T-helper 1 cell treated with Interleukin-12 subunit alpha and Interleukin-12 subunit beta and Interleukin-4 antibody, amounts not matched to agents 30 μg/mL and 1 μg/mL, for 36 hours (primary cell): ENCODE results near the gene OMA1.

Source experiments
- H3K27ac Mint-ChIP-seq: one replicate; pipeline ENCODE4 v1.8.0; 2021; ENCODE audit warnings: mild to moderate bottlenecking, mixed read lengths
- H3K27me3 Mint-ChIP-seq: one replicate; pipeline ENCODE4 v1.8.0; 2021; ENCODE audit warnings: low read depth, mixed read lengths
- H3K36me3 Mint-ChIP-seq: one replicate; pipeline ENCODE4 v1.8.0; 2021; ENCODE audit warnings: low read depth, mixed read lengths
- H3K4me1 Mint-ChIP-seq: one replicate; pipeline ENCODE4 v1.8.0; 2021; ENCODE audit warnings: low read depth, mixed read lengths
- H3K4me3 Mint-ChIP-seq: one replicate; pipeline ENCODE4 v1.8.0; 2021; ENCODE audit warnings: mild to moderate bottlenecking, moderate library complexity, mixed read lengths
- H3K9me3 Mint-ChIP-seq: one replicate; pipeline ENCODE4 v1.8.0; 2021; ENCODE audit warnings: mixed read lengths

OMA1 gene

DNA sequence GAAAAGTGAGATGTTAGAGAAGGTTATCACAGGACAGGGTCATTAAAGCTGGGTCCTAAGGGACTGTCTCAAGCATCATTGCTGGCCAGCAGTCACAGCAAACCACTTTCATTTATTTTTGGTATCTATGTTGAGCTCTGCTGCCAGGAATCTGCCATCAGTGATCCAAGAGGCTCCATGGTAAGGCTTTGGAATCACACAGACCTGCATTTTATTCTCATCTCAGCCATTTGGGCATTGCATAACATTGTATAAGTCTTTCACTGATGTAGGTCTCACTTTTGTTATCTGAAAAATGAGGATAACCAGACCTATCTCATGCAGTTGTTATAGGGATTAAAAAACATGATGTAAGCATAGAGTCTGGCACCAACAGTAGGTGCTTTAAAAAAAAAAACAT lies 77.5 kb downstream of the OMA1 start:
- H3K27ac Mint-ChIP-seq, result no peak overlapping the region
- no peaks in the 10 kb centered on the region for H3K4me1 Mint-ChIP-seq
- H3K9me3 Mint-ChIP-seq, result no peaks in the 10 kb centered on the region
- no peaks in the 10 kb centered on the region for H3K27me3 Mint-ChIP-seq
- H3K4me3 Mint-ChIP-seq, result no peak overlapping the region
- no peaks in the 10 kb centered on the region for H3K36me3 Mint-ChIP-seq

DNA sequence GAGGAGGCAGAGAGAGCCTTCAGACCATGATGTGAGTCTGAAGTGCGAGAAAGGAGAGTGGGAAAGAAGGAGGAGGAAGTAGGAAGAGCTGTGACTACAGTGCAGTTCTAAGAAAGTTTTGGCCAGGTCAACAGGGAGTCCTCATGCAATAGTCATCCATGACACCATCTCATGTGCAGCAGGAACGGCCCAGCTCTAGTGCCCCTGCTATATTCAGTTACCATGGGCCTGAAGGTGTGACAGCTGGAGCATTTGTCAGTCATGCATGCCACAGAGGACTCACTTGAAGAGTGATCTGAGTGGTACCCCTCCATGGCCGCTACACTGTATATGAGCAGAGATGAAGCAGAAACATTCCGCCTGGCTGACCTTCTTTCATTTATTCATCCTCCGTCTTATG lies 77.9 kb downstream of the OMA1 start:
- Mint-ChIP-seq H3K9me3 (no peaks in the 10 kb centered on the region), H3K27me3 (no peaks in the 10 kb centered on the region), H3K27ac (no peak overlapping the region), H3K4me1 (no peaks in the 10 kb centered on the region), H3K36me3 (no peaks in the 10 kb centered on the region), H3K4me3 (no peak overlapping the region)

DNA sequence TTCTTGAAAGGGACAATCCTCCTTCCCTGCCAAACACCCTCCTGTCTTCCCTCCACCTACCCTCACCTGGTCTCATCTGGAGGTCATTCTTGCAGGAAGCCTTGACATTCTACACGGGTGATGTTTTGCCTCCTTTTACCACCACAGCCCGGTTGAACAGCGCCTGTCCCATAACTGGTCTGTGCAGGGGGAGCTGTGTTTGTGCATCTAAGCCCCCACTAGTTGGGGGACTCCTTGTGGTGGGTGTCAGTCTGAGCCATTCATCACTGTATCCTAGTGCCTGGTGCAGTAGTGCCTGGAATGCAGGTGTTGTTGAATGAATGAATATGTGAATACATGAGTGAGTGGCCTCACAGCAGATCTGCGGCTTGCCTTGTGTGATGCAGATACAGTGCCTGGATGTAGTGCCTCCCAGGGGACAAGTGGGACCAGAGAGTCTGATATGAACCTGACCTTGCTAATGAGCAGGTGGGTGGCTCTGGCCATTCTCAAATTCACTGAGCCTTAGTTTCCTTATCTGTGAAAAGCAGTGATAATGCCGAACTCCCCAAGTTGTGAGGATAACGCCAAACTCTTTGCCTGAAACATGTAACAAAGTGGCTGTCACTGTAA lies 79.8 kb downstream of the OMA1 start:
- Mint-ChIP-seq H3K4me1 (no peaks in the 10 kb centered on the region), H3K27ac (no peak overlapping the region), H3K36me3 (no peaks in the 10 kb centered on the region), H3K27me3 (no peaks in the 10 kb centered on the region), H3K4me3 (no peak overlapping the region), H3K9me3 (no peaks in the 10 kb centered on the region)

GRCh38 chr1:58465825-58466629 lies 80.5 kb downstream of the OMA1 start:
- Mint-ChIP-seq H3K4me3 (no peak overlapping the region), H3K9me3 (no peaks in the 10 kb centered on the region), H3K36me3 (no peaks in the 10 kb centered on the region), H3K4me1 (no peaks in the 10 kb centered on the region), H3K27ac (no peak overlapping the region), H3K27me3 (no peaks in the 10 kb centered on the region)

- no peaks in the 10 kb centered on the region for H3K36me3 Mint-ChIP-seq
- H3K27ac Mint-ChIP-seq, result no peak overlapping the region
- no peaks in the 10 kb centered on the region for H3K4me1 Mint-ChIP-seq
- H3K9me3 Mint-ChIP-seq, result no peaks in the 10 kb centered on the region
- no peaks in the 10 kb centered on the region for H3K27me3 Mint-ChIP-seq
- H3K4me3 Mint-ChIP-seq, result no peak overlapping the region
Observed at GRCh38 chr1:58465176-58465575, 81.3 kb downstream of the OMA1 start.

DNA sequence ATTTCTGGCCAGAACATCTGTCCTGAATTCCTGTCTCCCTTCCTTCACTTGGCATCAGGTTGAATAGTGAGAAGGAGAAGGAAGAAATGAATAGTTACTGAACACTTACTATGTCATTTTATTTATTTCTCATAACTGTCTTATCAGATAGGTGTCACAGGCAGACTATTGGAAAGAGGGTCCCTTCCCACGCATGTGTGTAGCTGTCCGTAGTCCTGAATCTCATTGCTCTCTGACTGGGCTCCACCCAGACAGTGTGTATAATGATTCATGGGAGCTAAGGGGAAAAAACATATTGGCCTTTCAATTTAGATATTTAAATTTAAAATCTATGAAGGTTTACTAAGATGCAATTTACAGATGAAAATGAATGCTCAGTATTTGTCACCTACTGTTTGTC lies 86.1 kb downstream of the OMA1 start:
- Mint-ChIP-seq H3K27ac (no peak overlapping the region), H3K36me3 (no peaks in the 10 kb centered on the region), H3K4me1 (no peaks in the 10 kb centered on the region), H3K27me3 (no peaks in the 10 kb centered on the region), H3K4me3 (no peak overlapping the region), H3K9me3 (no peaks in the 10 kb centered on the region)

DNA sequence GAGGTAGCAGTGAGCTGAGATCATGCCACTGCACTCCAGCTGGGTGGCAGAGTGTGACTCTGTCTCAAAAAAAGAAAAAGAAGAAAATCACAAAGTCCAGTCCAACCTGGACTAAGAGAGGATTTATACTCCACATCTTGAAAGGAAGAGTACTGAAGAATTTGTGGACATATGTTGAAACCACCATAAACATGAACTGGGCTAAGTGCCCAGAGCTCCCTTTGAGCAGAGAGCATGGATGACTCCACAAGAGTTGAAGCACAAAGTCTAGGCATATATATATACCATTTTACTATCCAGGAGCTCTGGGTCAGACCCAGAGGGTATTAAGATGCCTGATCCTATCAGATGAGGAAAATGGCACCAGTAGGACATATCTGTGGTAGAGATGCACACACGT lies 86.6 kb downstream of the OMA1 start:
- Mint-ChIP-seq H3K9me3 (no peaks in the 10 kb centered on the region), H3K27me3 (no peaks in the 10 kb centered on the region), H3K4me3 (no peak overlapping the region), H3K27ac (no peak overlapping the region), H3K36me3 (no peaks in the 10 kb centered on the region), H3K4me1 (no peaks in the 10 kb centered on the region)

DNA sequence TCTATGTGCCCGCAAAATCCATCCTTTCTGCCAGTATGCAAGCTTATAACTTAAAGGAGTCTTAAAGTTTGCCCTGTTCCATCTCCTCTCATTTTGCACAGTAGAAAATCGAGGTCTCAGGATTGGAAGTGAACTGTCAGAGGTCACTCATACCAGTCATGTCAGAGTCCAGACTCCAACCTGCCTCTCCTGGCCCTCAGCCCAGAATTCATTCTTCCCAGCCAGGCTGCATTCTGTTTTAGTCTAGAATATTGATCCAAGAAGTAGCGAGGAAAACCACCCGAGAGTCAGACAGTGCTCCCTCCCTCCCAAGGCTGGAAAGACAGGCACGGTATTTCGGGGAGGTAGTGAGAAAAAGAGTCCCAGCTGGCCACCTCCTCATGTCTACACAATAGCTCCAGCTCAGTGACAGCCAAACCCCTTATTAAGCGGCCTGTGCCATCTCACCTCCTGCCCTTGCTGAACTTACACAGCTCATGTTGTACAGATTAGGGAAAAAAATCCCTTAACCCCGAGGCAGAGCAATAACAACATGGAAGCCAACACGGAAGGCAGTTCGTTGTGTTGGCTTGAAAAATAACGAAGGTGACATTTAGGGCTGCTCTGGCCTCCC lies 89.4 kb downstream of the OMA1 start:
- no peaks in the 10 kb centered on the region for H3K27me3 Mint-ChIP-seq
- no peaks in the 10 kb centered on the region for H3K36me3 Mint-ChIP-seq
- H3K9me3 Mint-ChIP-seq, result no peaks in the 10 kb centered on the region
- no peak overlapping the region for H3K4me3 Mint-ChIP-seq
- no peak overlapping the region for H3K27ac Mint-ChIP-seq
- H3K4me1 Mint-ChIP-seq, result no peaks in the 10 kb centered on the region

GRCh38 chr1:58456470-58456869 lies 90.1 kb downstream of the OMA1 start:
- Mint-ChIP-seq H3K9me3 (no peaks in the 10 kb centered on the region), H3K27me3 (no peaks in the 10 kb centered on the region), H3K27ac (no peak overlapping the region), H3K36me3 (no peaks in the 10 kb centered on the region), H3K4me1 (no peaks in the 10 kb centered on the region), H3K4me3 (no peak overlapping the region)

GRCh38 chr1:58454807-58455206 lies 91.7 kb downstream of the OMA1 start:
- H3K4me1 Mint-ChIP-seq, result no peaks in the 10 kb centered on the region
- H3K27ac Mint-ChIP-seq, result no peak overlapping the region

DNA sequence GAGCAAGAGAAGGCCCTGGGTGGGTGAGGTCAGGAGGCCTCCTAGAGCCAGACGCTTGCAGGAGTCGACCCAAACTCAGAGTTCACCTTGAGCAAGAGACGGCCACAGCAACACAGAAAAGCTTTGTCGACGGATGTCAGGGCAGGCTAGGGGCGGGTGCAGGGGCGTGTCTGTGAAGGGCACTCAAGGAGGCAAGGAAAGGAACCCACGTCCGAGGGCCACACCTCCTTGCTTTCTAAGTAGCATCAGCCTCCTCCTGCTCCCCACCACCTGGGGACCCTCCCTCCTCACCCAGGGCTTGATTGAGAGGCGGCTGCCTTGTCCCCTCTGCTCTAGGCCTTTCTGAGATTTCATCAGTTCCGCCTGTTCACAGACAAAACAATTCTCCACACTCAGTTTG lies 92.1 kb downstream of the OMA1 start:
- Mint-ChIP-seq H3K27me3 (no peaks in the 10 kb centered on the region), H3K4me1 (no peaks in the 10 kb centered on the region), H3K9me3 (no peaks in the 10 kb centered on the region), H3K36me3 (no peaks in the 10 kb centered on the region), H3K27ac (no peak overlapping the region), H3K4me3 (no peak overlapping the region)

More at GRCh38 chr1:58454807-58455206, 91.7 kb downstream of the OMA1 start:
- Mint-ChIP-seq H3K36me3 (no peaks in the 10 kb centered on the region), H3K4me3 (no peak overlapping the region), H3K9me3 (no peaks in the 10 kb centered on the region), H3K27me3 (no peaks in the 10 kb centered on the region)

DNA sequence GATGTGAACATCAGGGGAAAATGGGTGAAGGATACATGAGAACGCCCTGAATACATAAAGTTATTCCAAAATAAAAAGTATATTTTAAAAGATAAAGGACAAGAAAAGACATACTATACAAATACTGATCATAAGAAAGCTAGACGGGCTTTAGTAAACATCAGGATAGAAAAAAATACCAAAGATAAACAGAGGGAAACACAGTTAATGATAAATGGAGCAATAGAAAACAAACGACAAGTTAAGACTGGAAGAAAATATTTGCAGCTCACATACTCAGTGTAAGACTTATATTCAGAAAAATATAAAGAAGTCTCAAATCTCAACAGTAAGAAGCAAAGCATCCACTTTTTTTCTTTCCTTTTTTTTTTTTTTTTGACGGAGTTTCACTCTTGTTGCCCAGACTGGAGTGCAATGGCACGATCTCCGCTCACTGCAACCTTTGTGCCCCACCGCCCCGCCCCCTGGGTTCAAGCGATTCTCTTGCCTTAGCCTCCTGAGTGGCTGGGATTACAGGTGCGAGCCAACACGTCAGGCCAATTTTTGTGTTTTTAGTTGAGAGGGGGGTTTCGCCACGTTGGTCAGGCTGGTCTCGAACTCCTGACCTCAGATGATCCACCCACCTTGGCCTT lies 94.8 kb downstream of the OMA1 start:
- H3K9me3 Mint-ChIP-seq, result no peaks in the 10 kb centered on the region
- H3K36me3 Mint-ChIP-seq, result no peaks in the 10 kb centered on the region
- no peak overlapping the region for H3K27ac Mint-ChIP-seq
- no peaks in the 10 kb centered on the region for H3K27me3 Mint-ChIP-seq
- H3K4me3 Mint-ChIP-seq, result no peak overlapping the region
- no peaks in the 10 kb centered on the region for H3K4me1 Mint-ChIP-seq

DNA sequence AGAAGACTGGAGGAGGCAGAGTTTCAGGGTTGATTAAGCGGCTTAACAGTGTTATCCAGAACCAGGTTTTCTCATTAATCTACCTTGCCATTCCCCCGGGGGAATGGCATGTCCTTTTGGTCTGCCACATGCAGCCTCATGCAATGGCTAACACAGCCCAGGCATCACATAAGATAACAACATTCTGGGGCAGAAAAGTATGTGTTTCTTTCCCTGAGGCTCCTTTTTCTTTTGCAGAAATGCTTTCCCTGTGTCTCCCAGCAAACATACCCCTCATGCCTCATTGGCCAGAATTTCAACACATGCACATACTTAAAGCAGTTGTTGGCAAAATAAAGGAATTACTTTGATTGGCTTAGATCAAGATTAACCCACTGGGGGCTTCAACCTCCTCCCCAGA lies 98.6 kb downstream of the OMA1 start:
- Mint-ChIP-seq H3K27me3 (no peaks in the 10 kb centered on the region), H3K27ac (no peak overlapping the region), H3K9me3 (no peaks in the 10 kb centered on the region), H3K36me3 (no peaks in the 10 kb centered on the region), H3K4me1 (no peaks in the 10 kb centered on the region), H3K4me3 (no peak overlapping the region)

DNA sequence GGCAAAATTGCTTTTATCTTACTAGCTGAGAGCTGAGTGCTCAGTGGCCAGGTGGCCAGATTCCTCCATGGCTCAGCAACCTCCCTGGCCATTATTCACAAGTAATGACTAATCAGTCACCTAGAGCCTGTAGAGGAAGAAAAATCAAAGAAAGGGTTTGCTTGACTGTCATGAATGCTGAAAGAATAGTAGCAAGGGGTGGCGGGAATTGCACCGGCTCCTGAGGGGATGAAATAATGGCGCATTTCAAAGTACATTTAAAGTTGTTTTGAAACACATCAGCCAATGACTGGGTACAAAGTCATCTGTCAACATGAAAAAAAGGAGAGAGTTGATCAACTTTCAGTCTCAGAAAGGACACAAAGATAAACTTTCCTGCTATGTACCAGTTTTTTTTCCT lies 99.5 kb downstream of the OMA1 start:
- Mint-ChIP-seq H3K27ac (no peak overlapping the region), H3K27me3 (no peaks in the 10 kb centered on the region), H3K4me3 (no peak overlapping the region), H3K4me1 (no peaks in the 10 kb centered on the region), H3K36me3 (no peaks in the 10 kb centered on the region), H3K9me3 (no peaks in the 10 kb centered on the region)

- Mint-ChIP-seq H3K27ac (no peak overlapping the region), H3K36me3 (no peaks in the 10 kb centered on the region), H3K4me1 (no peaks in the 10 kb centered on the region), H3K27me3 (no peaks in the 10 kb centered on the region), H3K9me3 (no peaks in the 10 kb centered on the region), H3K4me3 (no peak overlapping the region)
Observed at GRCh38 chr1:58446368-58446767, 100.2 kb downstream of the OMA1 start.
